GM06990 (cell line): ENCODE measurements around the gene APOL2.
A peak's percentile ranks its signal among the peaks of the same experiment; 100 is the strongest.

Experiments
- DNase-seq: peaks from one replicate; pipeline ENCODE4 v3.0.0-alpha.2; 2011; ENCODE audit not compliant: insufficient read length; ENCODE audit errors: extremely low read depth
- H3K27me3 ChIP-seq: replicated peaks from 2 replicates; pipeline ENCODE4 v1.6.0; 2011; ENCODE audit warnings: low read length; ENCODE audit not compliant: control insufficient read depth, insufficient read depth
- H3K36me3 ChIP-seq: 2 replicates; pipeline ENCODE4 v1.5.1; 2011; ENCODE audit warnings: low read length; ENCODE audit not compliant: control insufficient read depth, insufficient read depth
- H3K4me3 ChIP-seq: replicated peaks from 2 replicates; pipeline ENCODE4 v1.5.1; 2011; ENCODE audit warnings: low read depth, mild to moderate bottlenecking, control low read depth, low read length
- TF ChIP-seq, protein P1 (sequence below): IDR thresholded peaks from 2 replicates; pipeline ENCODE4 v1.5.1; 2011; ENCODE audit warnings: low read length, control low read depth, mild to moderate bottlenecking, inconsistent platforms; ENCODE audit not compliant: insufficient read depth, poor library complexity, severe bottlenecking

APOL2 gene

GRCh38 chr22:36246718-36247117 lies 7.4 kb upstream of the APOL2 start:
- TF ChIP-seq, protein P1, sequence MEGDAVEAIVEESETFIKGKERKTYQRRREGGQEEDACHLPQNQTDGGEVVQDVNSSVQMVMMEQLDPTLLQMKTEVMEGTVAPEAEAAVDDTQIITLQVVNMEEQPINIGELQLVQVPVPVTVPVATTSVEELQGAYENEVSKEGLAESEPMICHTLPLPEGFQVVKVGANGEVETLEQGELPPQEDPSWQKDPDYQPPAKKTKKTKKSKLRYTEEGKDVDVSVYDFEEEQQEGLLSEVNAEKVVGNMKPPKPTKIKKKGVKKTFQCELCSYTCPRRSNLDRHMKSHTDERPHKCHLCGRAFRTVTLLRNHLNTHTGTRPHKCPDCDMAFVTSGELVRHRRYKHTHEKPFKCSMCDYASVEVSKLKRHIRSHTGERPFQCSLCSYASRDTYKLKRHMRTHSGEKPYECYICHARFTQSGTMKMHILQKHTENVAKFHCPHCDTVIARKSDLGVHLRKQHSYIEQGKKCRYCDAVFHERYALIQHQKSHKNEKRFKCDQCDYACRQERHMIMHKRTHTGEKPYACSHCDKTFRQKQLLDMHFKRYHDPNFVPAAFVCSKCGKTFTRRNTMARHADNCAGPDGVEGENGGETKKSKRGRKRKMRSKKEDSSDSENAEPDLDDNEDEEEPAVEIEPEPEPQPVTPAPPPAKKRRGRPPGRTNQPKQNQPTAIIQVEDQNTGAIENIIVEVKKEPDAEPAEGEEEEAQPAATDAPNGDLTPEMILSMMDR, result no peak
- no peaks in the 10 kb centered on the region for H3K36me3 ChIP-seq
- no peak for DNase-seq
- H3K27me3 ChIP-seq, result no peaks in the 10 kb centered on the region
- no peak overlapping the region for H3K4me3 ChIP-seq

DNA sequence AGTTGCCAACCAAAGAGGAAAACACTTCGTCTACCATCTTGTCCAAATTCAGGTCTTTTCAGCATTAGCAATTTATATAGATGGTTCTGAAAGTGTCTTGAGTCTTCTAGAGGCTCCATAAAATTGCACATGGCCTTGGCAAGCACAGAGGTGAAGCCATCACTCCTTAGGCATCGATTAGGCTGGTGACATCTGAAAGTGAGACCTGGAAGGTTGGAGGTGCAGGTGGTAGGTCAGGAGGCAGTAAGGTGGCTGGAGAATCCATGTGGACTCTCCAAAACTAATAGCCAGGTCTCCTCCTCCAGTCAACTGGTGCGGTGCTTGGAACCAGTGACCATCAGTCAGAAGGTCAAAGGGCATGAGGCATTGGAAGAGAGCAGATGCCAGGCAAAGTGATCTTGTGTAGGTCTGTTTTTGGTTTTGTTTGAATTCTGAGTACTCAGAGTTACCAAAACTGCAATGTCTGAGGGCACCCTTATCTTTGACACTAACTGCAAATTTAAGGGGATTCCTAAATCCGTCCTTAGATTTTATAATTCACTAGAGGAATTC lies 6.6 kb upstream of the APOL2 start:
- TF ChIP-seq, protein P1, result no peak
- Histone ChIP-seq H3K27me3 (no peaks in the 10 kb centered on the region), H3K4me3 (no peak overlapping the region), H3K36me3 (no peaks in the 10 kb centered on the region)
- no peak for DNase-seq

- TF ChIP-seq, protein P1, result no peak
These were observed 5.4 kb upstream of the APOL2 start for GRCh38 chr22:36244522-36245391.

GRCh38 chr22:36243986-36244385 lies 4.7 kb upstream of the APOL2 start:
- no peak for DNase-seq
- no peaks in the 10 kb centered on the region for H3K27me3 ChIP-seq
- no peak overlapping the region for H3K4me3 ChIP-seq
- TF ChIP-seq, protein P1, result no peak
- H3K36me3 ChIP-seq, result no peaks in the 10 kb centered on the region

More at GRCh38 chr22:36244522-36245391, 5.4 kb upstream of the APOL2 start:
- no peaks in the 10 kb centered on the region for H3K27me3 ChIP-seq
- DNase-seq, result no peak
- no peaks in the 10 kb centered on the region for H3K36me3 ChIP-seq
- H3K4me3 ChIP-seq, result no peak overlapping the region

GRCh38 chr22:36239150-36239400 lies 252 bp downstream of the APOL2 start:
- H3K36me3 ChIP-seq, result no peaks in the 10 kb centered on the region; the same call in 1 of the 2 replicates
- TF ChIP-seq, protein P1, result no peak
- no peaks in the 10 kb centered on the region for H3K27me3 ChIP-seq
- DNase-seq, result no peak
- H3K4me3 ChIP-seq, result peak overlapping the region; percentile 85
